GM13977 (cell line): ENCODE measurements around the gene LDLRAD4.

Source experiments
- DNase-seq: peaks from one replicate; pipeline ENCODE4 v3.0.0; 2012; ENCODE audit warnings: low spot score
- CTCF ChIP-seq: IDR thresholded peaks from 2 replicates; pipeline ENCODE4 v1.5.1; 2012; ENCODE audit warnings: mild to moderate bottlenecking, control low read depth; ENCODE audit not compliant: insufficient read depth; ENCODE audit errors: extremely low read depth, missing control alignments
- in situ Hi-C: fragments of 300-500 bp; cut with MboI; formaldehyde crosslinking; loops from one replicate; pipeline ENCODE4 v1.12.0; 2022; ENCODE audit warnings: low sequenced_read_pairs, low pct_unique_long_range_greater_than_20kb, mixed read lengths, inconsistent platforms; ENCODE audit not compliant: unreplicated experiment

LDLRAD4 gene

GRCh38 chr18:13446024-13446423 is 227.5 kb downstream of the LDLRAD4 start:
- no peak for DNase-seq
- TF ChIP-seq CTCF, result no peak
- in situ Hi-C loops, result no loop called here

- no peak for DNase-seq
- TF ChIP-seq CTCF, result no peak
- in situ Hi-C loops, result no loop called here
These were observed 228.3 kb downstream of the LDLRAD4 start for GRCh38 chr18:13446610-13447461.

- no peak for TF ChIP-seq CTCF
- in situ Hi-C loops, result no loop called here
- no peak for DNase-seq
These were observed 229.2 kb downstream of the LDLRAD4 start for GRCh38 chr18:13447621-13448334.

- in situ Hi-C loops, result no loop called here
- DNase-seq, result no peak
- TF ChIP-seq CTCF, result no peak
These were observed 229.8 kb downstream of the LDLRAD4 start for GRCh38 chr18:13448335-13448795.

GRCh38 chr18:13449651-13450050 is 231.1 kb downstream of the LDLRAD4 start:
- no peak for TF ChIP-seq CTCF
- in situ Hi-C loops, result no loop called here
- DNase-seq, result no peak

- in situ Hi-C loops, result no loop called here
- peak; percentile 61 for DNase-seq
- no peak for TF ChIP-seq CTCF
These were observed 232.0 kb downstream of the LDLRAD4 start for GRCh38 chr18:13450289-13451212.
